Sciatic nerve (tissue), 2 donors: ENCODE measurements around the gene PRRG4. TPM values are rescaled to one million over a fixed set of nuclear protein-coding genes. Genes with fewer than 3 reads are reported as not detected.
"Not testable (repeated sequence)": the region's sequence is repeated elsewhere in the genome, so short reads cannot be mapped to it uniquely, and the experiment has no call there.

Experiments
- ATAC-seq: fragments of 200-7000 bp; cut with Tn5 transposase; one replicate; pipeline ENCODE4 v1.9.1; 2020; ENCODE audit warnings: mild to moderate bottlenecking, moderate library complexity
- DNase-seq: peaks from one replicate; pipeline ENCODE4 v3.0.0-alpha.2; 2020; ENCODE audit warnings: low spot score
- intact Hi-C: fragments of 100-400 bp; cut with DNase I; formaldehyde crosslinking; loops from one replicate; pipeline ENCODE4 v1.14.2; 2022
- total RNA-seq: library from RNA; stranded (reverse); fragmentation: NEBNext Ultra II Directional; extraction: Animal tissue kit (Norgen Biotek cat#: 25700); gene quantifications from one replicate; pipeline ENCODE4 v1.2.1, GENCODE V29; 2021
- donor health status: DM: no; HTN: no; CAD: no.
- donor health status: DM: no; HTN: no; CAD: no.

Gene PRRG4
- total RNA-seq, 1 donor from 2014 or later, result 22.9 TPM

DNA sequence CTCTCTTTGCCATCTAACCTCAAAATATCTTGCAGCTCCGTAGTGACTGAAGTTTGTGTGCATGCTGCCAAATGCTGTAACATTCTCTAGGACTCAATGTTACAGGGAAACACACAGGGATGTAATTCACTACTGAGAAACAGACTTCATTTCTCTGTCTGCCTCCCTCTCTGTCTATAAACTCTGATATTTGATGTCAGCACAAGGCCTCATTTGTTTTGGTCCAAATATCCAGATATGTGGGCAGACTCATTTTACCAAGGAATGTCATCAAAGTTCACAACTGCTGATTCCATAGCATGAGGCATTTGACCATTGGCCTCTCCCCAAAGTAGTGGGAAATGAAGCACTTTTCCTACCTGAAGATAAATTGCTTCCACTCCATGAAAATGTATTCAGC is 2.5 kb upstream of the PRRG4 start:
- DNase-seq (no peak), ATAC-seq (peak; percentile 37)
- intact Hi-C loops, result no loop called here

DNA sequence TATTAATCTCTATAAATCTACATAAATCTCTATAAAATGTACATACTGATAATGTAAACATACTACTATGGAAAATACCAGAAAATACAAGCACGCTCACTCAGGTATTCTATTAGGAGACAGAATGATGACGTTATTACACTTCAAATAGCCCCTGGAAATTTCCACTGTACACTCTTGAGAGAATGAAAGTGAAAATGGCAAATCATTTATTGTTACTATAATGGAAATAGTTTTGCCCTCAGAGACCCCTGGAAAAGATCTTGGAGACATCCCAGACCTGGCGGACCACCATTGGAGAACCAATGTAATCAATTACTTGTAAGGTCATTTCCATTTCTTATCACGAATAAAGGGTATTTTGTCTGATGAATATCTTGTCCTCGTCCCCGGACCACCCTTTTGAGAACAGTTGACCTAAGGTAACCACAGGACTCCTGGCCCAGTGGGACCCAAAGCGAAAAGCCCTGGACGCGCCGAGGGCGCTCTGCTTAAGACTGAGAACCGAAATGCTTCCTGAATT is 509 bp upstream of the PRRG4 start:
- intact Hi-C loops, result no loop called here
- ATAC-seq (peak; percentile 23), DNase-seq (no peak)

DNA sequence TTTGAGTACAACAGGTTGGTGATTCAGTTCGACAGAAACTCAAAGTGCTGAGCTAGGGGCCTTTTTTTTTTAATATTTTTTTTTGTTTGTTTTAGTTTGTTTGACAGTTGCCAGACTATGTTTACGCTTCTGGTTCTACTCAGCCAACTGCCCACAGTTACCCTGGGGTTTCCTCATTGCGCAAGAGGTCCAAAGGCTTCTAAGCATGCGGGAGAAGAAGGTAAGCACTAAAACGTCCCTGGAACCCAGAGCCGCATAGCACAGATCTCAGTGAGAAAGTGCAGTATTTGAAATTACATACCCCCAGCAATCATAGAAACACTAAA is 649 bp downstream of the PRRG4 start:
- no peak for DNase-seq
- ATAC-seq, result no peak
- intact Hi-C loops, result no loop called here

DNA sequence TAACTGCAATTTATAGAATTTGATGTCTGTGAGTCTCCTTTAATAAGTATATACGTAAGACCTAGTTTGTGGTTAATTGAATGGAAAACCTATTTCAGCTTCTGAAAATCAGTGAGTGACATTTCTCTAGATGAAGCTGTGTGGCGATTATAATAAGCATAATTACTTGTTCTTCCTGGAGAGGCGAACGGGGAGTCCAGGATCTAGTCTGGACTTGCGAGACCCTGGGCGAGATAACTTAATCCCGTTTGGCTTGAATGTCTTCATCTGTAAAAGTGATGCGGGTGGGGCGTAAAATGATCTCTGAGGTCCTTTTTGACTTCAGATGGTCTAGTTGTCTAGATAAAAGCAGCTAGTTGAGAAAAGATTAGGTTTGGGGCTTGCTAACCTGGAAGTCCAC is 1.1 kb downstream of the PRRG4 start:
- intact Hi-C loops, result no loop called here
- ATAC-seq (no peak), DNase-seq (no peak)

DNA sequence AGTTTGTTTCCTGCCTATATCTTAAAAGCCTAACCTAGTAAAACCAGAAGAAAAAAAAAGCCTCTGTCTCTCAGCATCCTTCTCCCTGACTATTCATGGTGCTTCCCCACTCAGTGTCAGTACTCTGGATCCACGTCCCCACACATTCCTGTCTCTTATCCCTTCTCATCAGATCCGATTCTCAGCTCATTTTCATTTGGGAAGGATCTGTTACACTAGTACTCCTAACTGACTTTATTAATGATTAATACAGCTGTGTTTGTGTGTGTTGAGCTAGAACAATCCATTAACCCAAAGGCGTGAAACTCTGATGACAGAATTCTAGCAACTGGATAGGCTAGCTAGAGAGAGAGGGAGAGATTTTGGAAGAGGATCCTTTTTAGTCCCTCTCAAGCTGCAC is 1.5 kb downstream of the PRRG4 start:
- intact Hi-C loops, result no loop called here
- ATAC-seq (no peak), DNase-seq (no peak)

GRCh38 chr11:32833921-32834320 is 4.2 kb downstream of the PRRG4 start:
- no peak for DNase-seq
- intact Hi-C loops, result no loop called here
- ATAC-seq, result no peak

GRCh38 chr11:32836946-32837345 is 7.2 kb downstream of the PRRG4 start:
- ATAC-seq (no peak), DNase-seq (no peak)
- intact Hi-C loops, result no loop called here

- ATAC-seq (no peak), DNase-seq (no peak)
- intact Hi-C loops, result no loop called here
Observed at GRCh38 chr11:32838505-32839274, 9.0 kb downstream of the PRRG4 start.

DNA sequence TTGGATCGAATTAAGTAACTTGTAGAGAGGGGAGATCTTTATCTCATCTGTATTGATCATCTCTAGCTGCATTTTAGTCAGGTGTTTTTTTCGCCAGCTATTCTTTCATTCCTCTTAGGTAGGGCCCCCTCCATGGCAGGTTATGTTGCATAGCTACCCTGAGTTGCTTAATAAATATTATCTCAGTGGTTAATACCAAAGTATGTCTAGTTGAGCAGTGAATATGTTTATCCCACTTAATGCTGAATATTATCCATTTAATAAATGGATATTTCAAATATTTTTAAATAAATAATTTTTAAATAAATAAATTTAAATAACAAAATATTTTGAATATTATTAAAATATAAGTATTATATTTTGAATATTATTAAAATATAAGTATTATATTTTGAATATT is 9.6 kb downstream of the PRRG4 start:
- no peak for DNase-seq
- ATAC-seq, result no peak
- intact Hi-C loops, result no loop called here

DNA sequence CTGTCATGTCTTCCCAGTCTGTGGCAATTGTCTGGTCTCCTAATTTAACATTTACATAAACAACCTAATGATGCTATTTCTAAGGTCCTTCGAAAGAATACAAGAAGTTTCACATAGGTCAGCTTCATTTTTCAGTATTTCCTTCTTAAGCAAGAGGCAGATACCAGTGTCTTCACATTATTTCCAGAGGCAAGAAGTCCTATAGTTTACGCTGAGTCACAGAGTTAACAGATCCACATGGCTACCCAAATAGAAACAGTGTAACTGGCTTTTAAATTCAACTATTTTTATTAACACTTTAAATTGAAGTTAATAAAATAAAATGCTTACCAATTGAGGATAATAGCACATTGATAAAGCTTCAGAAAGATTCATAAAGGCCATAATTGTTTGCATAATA is 10.9 kb downstream of the PRRG4 start:
- intact Hi-C loops, result no loop called here
- DNase-seq (no peak), ATAC-seq (no peak)

DNA sequence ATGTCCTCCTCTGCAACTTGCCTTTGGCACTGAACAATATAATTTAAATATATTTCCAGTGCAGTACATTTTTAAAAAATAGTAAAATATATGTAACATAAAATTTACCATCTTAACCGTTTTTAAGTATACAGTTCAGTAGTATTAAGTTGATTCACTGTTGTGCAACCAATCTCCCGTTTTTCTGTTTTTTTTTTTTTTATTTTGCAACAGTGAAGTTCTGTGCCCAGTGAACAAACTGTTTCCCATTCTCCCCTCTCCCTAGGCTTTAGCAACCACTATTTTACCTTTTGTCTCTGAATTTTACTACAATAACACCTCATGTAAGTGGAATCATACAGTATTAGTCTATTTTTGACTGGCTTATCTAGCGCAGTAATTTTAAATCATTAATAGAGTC is 13.8 kb downstream of the PRRG4 start:
- no peak for ATAC-seq
- DNase-seq, result no peak

DNA sequence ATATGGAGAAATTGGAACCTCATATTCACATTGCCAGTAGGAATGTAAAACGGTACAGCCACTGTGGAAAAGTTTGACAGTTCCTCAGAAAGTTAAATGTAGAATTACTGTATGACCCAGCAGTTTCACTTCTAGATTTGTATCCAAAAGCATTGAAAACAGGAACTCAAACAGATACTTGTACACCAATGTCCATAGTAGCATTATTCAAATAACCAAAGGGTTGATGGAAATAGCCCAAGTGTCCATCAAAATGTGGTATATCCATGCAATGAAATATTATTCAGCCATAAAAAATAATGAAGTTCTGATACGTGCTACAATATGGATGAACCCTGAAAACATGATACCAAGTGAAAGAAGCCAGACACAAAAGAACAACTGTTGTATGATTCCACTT is 17.8 kb downstream of the PRRG4 start:
- DNase-seq (no peak), ATAC-seq (no peak)
- intact Hi-C loops, result no loop called here

More for the DNA sequence above, 13.8 kb downstream of the PRRG4 start:
- intact Hi-C loops, result no loop called here

GRCh38 chr11:32849761-32850160 is 20.0 kb downstream of the PRRG4 start:
- ATAC-seq, result no peak
- no peak for DNase-seq
- intact Hi-C loops, result no loop called here

DNA sequence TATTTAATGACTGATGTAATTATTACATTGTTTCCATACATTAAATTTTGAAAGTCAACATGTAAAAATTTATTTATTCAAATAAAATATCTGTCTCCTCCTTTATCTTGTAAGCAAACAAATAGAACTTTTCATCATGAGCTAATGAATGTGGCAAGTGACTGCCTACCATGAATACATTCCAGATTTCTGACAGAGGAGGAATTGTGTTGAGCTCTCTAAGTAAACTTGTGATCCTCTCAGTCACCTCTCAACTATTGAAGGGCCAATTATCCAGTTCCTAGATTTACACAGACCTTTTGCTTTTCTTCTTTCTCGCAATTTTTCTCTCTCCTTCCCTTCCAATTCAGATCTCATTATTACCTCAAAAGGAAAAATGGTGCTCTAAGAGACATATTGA is 21.5 kb downstream of the PRRG4 start:
- ATAC-seq (no peak), DNase-seq (no peak)
- intact Hi-C loops, result no loop called here

DNA sequence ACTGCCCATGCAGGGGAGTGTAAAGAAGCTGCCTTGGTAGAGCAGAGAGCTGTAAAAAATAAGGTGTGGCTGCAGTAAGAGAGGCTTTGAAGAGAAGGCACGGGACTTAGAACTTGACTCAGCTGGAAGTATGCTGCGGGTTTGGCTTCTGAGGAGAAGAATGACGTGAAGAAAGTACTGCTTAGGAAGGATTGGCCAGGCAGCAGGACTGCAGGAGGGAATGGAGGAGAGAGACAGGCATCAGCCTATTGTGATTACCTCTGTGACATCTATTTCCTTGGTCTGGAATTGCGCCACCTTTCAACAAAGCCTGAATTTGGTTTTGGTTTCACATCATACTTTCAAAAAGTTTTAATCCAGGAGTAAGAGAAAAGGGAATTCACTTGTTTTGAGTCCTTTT is 22.5 kb downstream of the PRRG4 start:
- intact Hi-C loops, result no loop called here
- DNase-seq (no peak), ATAC-seq (peak; percentile 13)

GRCh38 chr11:32855601-32856000 is 25.9 kb downstream of the PRRG4 start:
- DNase-seq (no peak), ATAC-seq (no peak)
- intact Hi-C loops, result no loop called here

DNA sequence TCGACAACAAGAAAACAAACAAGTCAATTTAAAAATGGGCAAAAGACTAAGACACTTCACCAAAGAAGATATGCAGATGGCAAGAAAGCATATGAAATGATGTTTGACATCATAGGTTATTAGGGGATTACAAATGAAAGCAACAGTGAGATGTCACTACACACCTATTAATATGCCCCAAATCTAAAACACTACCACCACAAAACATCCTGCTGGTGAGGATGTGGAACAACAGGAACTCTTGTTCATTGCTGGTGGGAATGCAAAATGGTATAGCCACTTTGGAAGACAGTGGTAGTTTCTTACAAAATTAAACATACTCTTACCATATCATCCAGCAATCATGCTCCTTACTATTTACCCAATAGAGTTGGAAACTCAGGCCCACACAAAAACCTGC is 29.0 kb downstream of the PRRG4 start:
- DNase-seq (no peak), ATAC-seq (no peak)
- intact Hi-C loops, result no loop called here

DNA sequence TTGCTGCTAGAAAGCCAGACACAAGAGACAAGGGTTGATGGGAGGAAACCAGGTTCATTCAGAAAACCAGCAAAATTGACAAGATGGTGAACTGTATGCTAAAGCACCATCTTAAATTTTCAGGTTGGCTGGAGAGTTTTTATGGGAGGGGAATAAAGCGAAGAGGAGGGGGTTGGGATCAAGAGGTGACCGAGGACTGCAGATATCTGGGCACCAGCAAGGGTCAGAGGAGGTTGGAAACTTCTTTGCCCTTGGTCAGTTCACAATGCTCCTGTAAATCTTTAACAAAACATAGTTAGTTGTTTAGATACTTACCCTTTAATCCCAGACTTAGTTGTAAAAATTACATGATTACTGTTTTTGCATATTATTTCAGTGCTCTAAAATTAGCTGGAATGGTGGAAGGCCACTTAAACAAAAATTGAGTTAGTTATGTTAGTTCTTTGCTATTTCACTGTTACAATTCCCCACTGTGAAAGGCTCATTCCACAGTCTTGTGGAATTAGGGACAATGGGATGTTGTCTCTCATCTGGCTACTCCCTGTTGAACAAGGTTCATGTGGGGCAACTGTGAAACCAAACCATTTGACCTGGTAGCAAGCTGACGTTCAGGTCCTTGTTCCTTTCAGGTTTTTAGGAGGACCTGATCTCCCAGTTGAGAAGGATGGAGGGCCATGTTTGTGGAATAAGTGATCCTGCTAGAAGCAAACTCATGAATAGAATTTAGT is 32.3 kb downstream of the PRRG4 start:
- ATAC-seq (no peak), DNase-seq (no peak)
- intact Hi-C loops, result no loop called here

DNA sequence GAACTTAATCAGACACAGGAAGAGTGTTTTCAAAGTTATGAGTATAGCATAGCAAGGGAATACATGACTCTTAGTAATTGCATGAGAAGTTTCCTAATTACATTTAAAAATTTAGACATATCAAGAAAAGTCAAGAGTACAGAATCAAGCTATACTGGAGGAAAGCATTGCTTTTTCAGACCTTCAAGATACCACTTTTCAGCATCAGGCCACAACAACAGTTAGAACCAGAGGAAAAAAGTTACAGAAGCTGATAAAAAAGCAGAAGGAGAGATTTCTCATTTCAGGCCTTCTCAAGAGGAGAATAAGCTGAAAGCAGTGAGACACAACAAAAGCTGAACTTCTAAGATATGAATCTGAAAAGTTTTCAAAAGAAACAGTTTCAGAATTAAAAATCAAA is 34.8 kb downstream of the PRRG4 start:
- intact Hi-C loops, result no loop called here
- no peak for ATAC-seq

GRCh38 chr11:32868752-32869151 is 39.0 kb downstream of the PRRG4 start:
- DNase-seq, intact Hi-C loops, ATAC-seq: not testable (repeated sequence)

More for the DNA sequence above, 34.8 kb downstream of the PRRG4 start:
- DNase-seq, result no peak

DNA sequence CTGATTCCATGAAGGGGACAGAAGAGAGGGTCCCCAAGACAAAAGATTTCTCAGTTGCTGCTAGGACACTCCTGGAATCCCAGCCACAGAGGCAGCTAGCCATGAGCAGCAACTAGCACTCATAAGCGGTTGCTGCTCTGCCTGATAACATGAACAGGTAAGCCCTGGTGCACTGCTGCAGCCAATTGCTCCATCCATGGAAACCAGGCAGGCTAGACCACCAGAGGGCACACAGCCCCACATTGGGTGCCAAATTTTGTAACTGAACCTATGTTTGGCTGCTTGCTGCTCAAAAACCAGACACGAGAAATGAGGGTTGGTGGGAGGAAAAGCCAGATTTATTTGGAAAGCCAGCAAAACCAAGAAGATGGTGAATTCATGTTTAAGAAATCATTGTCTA is 40.9 kb downstream of the PRRG4 start:
- ATAC-seq (no peak), DNase-seq (no peak)
- intact Hi-C loops, result no loop called here
